Left colon (tissue), 2 donors: Measurements from ENCODE around the gene OR5C1. TPM values are rescaled to one million over a fixed set of nuclear protein-coding genes. Genes with fewer than 3 reads are reported as not detected.

ENCODE experiments used
- ATAC-seq: fragments of 200-7000 bp; cut with Tn5 transposase; one replicate; pipeline ENCODE4 v1.9.1; 2020; ENCODE audit warnings: mild to moderate bottlenecking, moderate library complexity
- DNase-seq, 2 donors: peaks; one replicate each; pipeline ENCODE4 v3.0.0-alpha.2; 2020
- intact Hi-C, 2 donors: fragments of 100-400 bp; cut with DNase I in 1 of 2; cut with micrococcal nuclease in 1 of 2; formaldehyde crosslinking; loops; one replicate each; pipeline versions ENCODE4 v1.11.2 to v1.14.0; 2022; cut with DNase I, micrococcal nuclease
- long read RNA-seq: library from polyadenylated mRNA; unstranded; transcript quantifications from one replicate; pipeline ENCODE4 v2.0.0, GENCODE V29; 2021
- total RNA-seq, 2 donors: library from RNA; stranded (reverse); fragmentation: NEBNext Ultra II Directional; extraction: Animal tissue kit (Norgen Biotek cat#: 25700); gene quantifications; one replicate each; pipeline ENCODE4 v1.2.1, GENCODE V29; 2021
- donor health status: DM: no; HTN: no; CAD: no.
- donor health status: DM: yes; HTN: yes; CAD: no.

The OR5C1 gene
- total RNA-seq, result not detected
- long read RNA-seq, partial matches to known transcripts, result 0 of 2 reads
- long read RNA-seq, other reads (novel, unspliced or antisense), result 0 of 2 reads

- DNase-seq (no peak), ATAC-seq (no peak)
- intact Hi-C loops, result no loop called here
Observed at GRCh38 chr9:122788831-122789230, at the start of gene OR5C1. Gene OR5C1 (plus strand): TSS chr9:122788933. CDS start chr9:122788933, 0 bp downstream.

GRCh38 chr9:122742003-122742402, 46.7 kb upstream of the OR5C1 start, which contains the start of gene OR1L6:
Gene OR1L6 (plus strand): TSS chr9:122742303. CDS start chr9:122749848, 7,545 bp downstream.
- DNase-seq (no peak), ATAC-seq (no peak)
- intact Hi-C loops, result no loop called here

- ATAC-seq (no peak), DNase-seq (no peak)
- intact Hi-C loops, result no loop called here
Observed at GRCh38 chr9:122754825-122755224, 33.9 kb upstream of the OR5C1 start.

- ATAC-seq (no peak), DNase-seq (no peak)
- intact Hi-C loops, result no loop called here
Observed at GRCh38 chr9:122767817-122768216, 20.9 kb upstream of the OR5C1 start.

- intact Hi-C loops, result no loop called here
- DNase-seq (no peak), ATAC-seq (no peak)
Observed at GRCh38 chr9:122777052-122777451, 11.7 kb upstream of the OR5C1 start.

- intact Hi-C loops, result no loop called here
- ATAC-seq, result no peak
Observed at GRCh38 chr9:122777935-122778627, 10.7 kb upstream of the OR5C1 start.

GRCh38 chr9:122779181-122779580, 9.6 kb upstream of the OR5C1 start:
- intact Hi-C loops, result no loop called here
- DNase-seq, result no peak
- no peak for ATAC-seq

More at GRCh38 chr9:122777935-122778627, 10.7 kb upstream of the OR5C1 start:
- DNase-seq, result no peak

- ATAC-seq (no peak), DNase-seq (no peak)
- intact Hi-C loops, result no loop called here
Observed at GRCh38 chr9:122780026-122780425, 8.7 kb upstream of the OR5C1 start.

GRCh38 chr9:122781671-122782070, 7.1 kb upstream of the OR5C1 start:
- intact Hi-C loops, result no loop called here
- ATAC-seq, result no peak
- no peak for DNase-seq

GRCh38 chr9:122785269-122785668, 3.5 kb upstream of the OR5C1 start:
- no peak for DNase-seq
- no peak for ATAC-seq
- intact Hi-C loops, result no loop called here

- intact Hi-C loops, result no loop called here
- ATAC-seq (no peak), DNase-seq (no peak)
Observed at GRCh38 chr9:122786338-122786737, 2.4 kb upstream of the OR5C1 start.

GRCh38 chr9:122789256-122790046, 718 bp downstream of the OR5C1 start:
- DNase-seq (no peak), ATAC-seq (no peak)
- intact Hi-C loops, result no loop called here

GRCh38 chr9:122791872-122792669, 3.3 kb downstream of the OR5C1 start:
- DNase-seq, result no peak
- intact Hi-C loops, result no loop called here
- ATAC-seq, result no peak

GRCh38 chr9:122797316-122798063, 8.8 kb downstream of the OR5C1 start:
- DNase-seq (no peak), ATAC-seq (no peak)
- intact Hi-C loops, result no loop called here

- no peak for DNase-seq
- intact Hi-C loops, result no loop called here
- no peak for ATAC-seq
Observed at GRCh38 chr9:122800066-122801060, 11.6 kb downstream of the OR5C1 start, which contains the start of gene OR1K1. Gene OR1K1 (plus strand): TSS chr9:122800123. CDS start chr9:122800123, 0 bp downstream.

GRCh38 chr9:122806661-122807060, 17.9 kb downstream of the OR5C1 start:
- ATAC-seq, result no peak
- intact Hi-C loops, result no loop called here
- DNase-seq, result no peak

- no peak for ATAC-seq
- intact Hi-C loops, result no loop called here
- no peak for DNase-seq
Observed at GRCh38 chr9:122807271-122807900, 18.7 kb downstream of the OR5C1 start.
